CD4-positive, alpha-beta T cell treated with Interleukin-4 for 1 hour (primary cell): ENCODE measurements around the gene GAGE12E.
"Not testable (repeated sequence)": the region's sequence is repeated elsewhere in the genome, so short reads cannot be mapped to it uniquely, and the experiment has no call there.

Experiments
- DNase-seq, 2 donors: peaks; one replicate each; pipeline ENCODE4 v3.0.0-alpha.2; 2020 to 2022

The GAGE12E gene

GRCh38 chrX:49550989-49551388 is at the start of gene GAGE12E:
Gene GAGE12E, plus strand, starts transcription at chrX:49551289. Its CDS starts 1,155 bp downstream, at chrX:49552444.
- DNase-seq, result not testable (repeated sequence)

GRCh38 chrX:49531877-49532276 is 19.2 kb upstream of the GAGE12E start, which contains the start of gene GAGE12C:
Gene GAGE12C, plus strand, starts transcription at chrX:49532177. Its CDS starts 1,155 bp downstream, at chrX:49533332.
- DNase-seq, result not testable (repeated sequence)

- DNase-seq, result not testable (repeated sequence)
Measured at GRCh38 chrX:49541433-49541832, 9.7 kb upstream of the GAGE12E start, which contains the start of gene GAGE12D. Gene GAGE12D, plus strand, starts transcription at chrX:49541733. Its CDS starts 1,155 bp downstream, at chrX:49542888.

GRCh38 chrX:49560542-49560941 is 9.5 kb downstream of the GAGE12E start, which contains the start of gene GAGE12F:
Gene GAGE12F, plus strand, starts transcription at chrX:49560842. Its CDS starts 1,155 bp downstream, at chrX:49561997.
- not testable (repeated sequence) for DNase-seq

- not testable (repeated sequence) for DNase-seq
Measured at GRCh38 chrX:49568728-49569127, 17.6 kb downstream of the GAGE12E start.

- DNase-seq, result not testable (repeated sequence)
Measured at GRCh38 chrX:49569152-49569551, 18.1 kb downstream of the GAGE12E start.

- not testable (repeated sequence) for DNase-seq
Measured at GRCh38 chrX:49570100-49570499, 19.0 kb downstream of the GAGE12E start, which contains the start of gene GAGE12G. Gene GAGE12G, plus strand, starts transcription at chrX:49570400. Its CDS starts 1,155 bp downstream, at chrX:49571555.

- DNase-seq, result not testable (repeated sequence)
Measured at GRCh38 chrX:49579649-49580048, 28.6 kb downstream of the GAGE12E start, which contains the start of gene GAGE12H. Gene GAGE12H, plus strand, starts transcription at chrX:49579949. Its CDS starts 1,155 bp downstream, at chrX:49581104.

GRCh38 chrX:49589196-49589595 is 38.1 kb downstream of the GAGE12E start, which contains the start of gene GAGE2A:
Gene GAGE2A, plus strand, starts transcription at chrX:49589496. Its CDS starts 1,155 bp downstream, at chrX:49590651.
- not testable (repeated sequence) for DNase-seq

GRCh38 chrX:49589769-49590478 is 38.8 kb downstream of the GAGE12E start:
- not testable (repeated sequence) for DNase-seq

GRCh38 chrX:49590488-49590887 is 39.4 kb downstream of the GAGE12E start:
- DNase-seq, result not testable (repeated sequence)

GRCh38 chrX:49598720-49599119 is 47.6 kb downstream of the GAGE12E start, which contains the start of gene GAGE1:
Gene GAGE1, plus strand, starts transcription at chrX:49599020. Its CDS starts 1,155 bp downstream, at chrX:49600175.
- DNase-seq, result not testable (repeated sequence)
